ENCODE data around the gene OR2F2. TPM values are rescaled to one million over a fixed set of nuclear protein-coding genes. Genes with fewer than 3 reads are reported as not detected.

The OR2F2 gene
- not detected in 2 replicates for total RNA-seq

GRCh38 chr7:143934526-143935325 is at the start of gene OR2F2:
Gene OR2F2 (plus strand): TSS chr7:143935233. CDS start chr7:143935233, 0 bp downstream.
- no peak for DNase-seq (ENCODE audit: low spot score)
- no peak within 1 kb of the TSS for H3K4me3 Mint-ChIP-seq (ENCODE audit: low read depth)
- no peaks in the 10 kb centered on the region for H3K36me3 Mint-ChIP-seq (ENCODE audit: low read depth)
- H3K9me3 Mint-ChIP-seq = no peaks in the 10 kb centered on the region
- peaks cover 8% of the 10 kb centered on the region for H3K4me1 Mint-ChIP-seq (ENCODE audit: low read depth)
- H3K27me3 Mint-ChIP-seq (ENCODE audit: low read depth) = peaks cover 2% of the 10 kb centered on the region
- no peak within 1 kb of the TSS for H3K27ac Mint-ChIP-seq
- intact Hi-C loops (cut with micrococcal nuclease) = no loop called here

- intact Hi-C loops (cut with micrococcal nuclease) = no loop called here
- Mint-ChIP-seq H3K27me3 (ENCODE audit: low read depth) (peaks cover 22% of the 10 kb centered on the region), H3K4me3 (ENCODE audit: low read depth) (no peak overlapping the region)
These were observed 49.1 kb upstream of the OR2F2 start for GRCh38 chr7:143885951-143886350.

GRCh38 chr7:143886826-143887477 is 48.1 kb upstream of the OR2F2 start:
- Mint-ChIP-seq H3K27ac (no peak overlapping the region), H3K4me3 (ENCODE audit: low read depth) (no peak overlapping the region), H3K9me3 (peaks cover 13% of the 10 kb centered on the region), H3K27me3 (ENCODE audit: low read depth) (peaks cover 17% of the 10 kb centered on the region), H3K4me1 (ENCODE audit: low read depth) (peaks cover 5% of the 10 kb centered on the region), H3K36me3 (ENCODE audit: low read depth) (peaks cover 19% of the 10 kb centered on the region)
- intact Hi-C loops (cut with micrococcal nuclease) = no loop called here
- DNase-seq (ENCODE audit: low spot score) = no peak

More at GRCh38 chr7:143885951-143886350, 49.1 kb upstream of the OR2F2 start:
- H3K36me3 Mint-ChIP-seq (ENCODE audit: low read depth) = peaks cover 16% of the 10 kb centered on the region
- no peak for DNase-seq (ENCODE audit: low spot score)
- H3K9me3 Mint-ChIP-seq = peaks cover 7% of the 10 kb centered on the region
- peaks cover 2% of the 10 kb centered on the region for H3K4me1 Mint-ChIP-seq (ENCODE audit: low read depth)
- no peak overlapping the region for H3K27ac Mint-ChIP-seq

GRCh38 chr7:143889068-143889467 is 46.0 kb upstream of the OR2F2 start:
- no peak overlapping the region for H3K4me3 Mint-ChIP-seq (ENCODE audit: low read depth)
- intact Hi-C loops (cut with micrococcal nuclease) = no loop called here
- peaks cover 5% of the 10 kb centered on the region for H3K27me3 Mint-ChIP-seq (ENCODE audit: low read depth)
- H3K27ac Mint-ChIP-seq = no peak overlapping the region
- no peak for DNase-seq (ENCODE audit: low spot score)
- peaks cover 18% of the 10 kb centered on the region for H3K36me3 Mint-ChIP-seq (ENCODE audit: low read depth)
- peaks cover 13% of the 10 kb centered on the region for H3K9me3 Mint-ChIP-seq
- H3K4me1 Mint-ChIP-seq (ENCODE audit: low read depth) = peaks cover 3% of the 10 kb centered on the region

- intact Hi-C loops (cut with micrococcal nuclease) = no loop called here
- H3K9me3 Mint-ChIP-seq = peaks cover 13% of the 10 kb centered on the region
- no peak overlapping the region for H3K27ac Mint-ChIP-seq
- no peak overlapping the region for H3K4me3 Mint-ChIP-seq (ENCODE audit: low read depth)
- no peak for DNase-seq (ENCODE audit: low spot score)
- peaks cover 17% of the 10 kb centered on the region for H3K36me3 Mint-ChIP-seq (ENCODE audit: low read depth)
- H3K27me3 Mint-ChIP-seq (ENCODE audit: low read depth) = peaks cover 2% of the 10 kb centered on the region
- H3K4me1 Mint-ChIP-seq (ENCODE audit: low read depth) = peaks cover 3% of the 10 kb centered on the region
These were observed 44.5 kb upstream of the OR2F2 start for GRCh38 chr7:143890558-143890957.

GRCh38 chr7:143891457-143891856 is 43.6 kb upstream of the OR2F2 start:
- intact Hi-C loops (cut with micrococcal nuclease) = no loop called here
- Mint-ChIP-seq H3K4me1 (ENCODE audit: low read depth) (peaks cover 3% of the 10 kb centered on the region), H3K27me3 (ENCODE audit: low read depth) (no peaks in the 10 kb centered on the region), H3K4me3 (ENCODE audit: low read depth) (no peak overlapping the region), H3K9me3 (peaks cover 13% of the 10 kb centered on the region), H3K27ac (no peak overlapping the region), H3K36me3 (ENCODE audit: low read depth) (peaks cover 17% of the 10 kb centered on the region)
- DNase-seq (ENCODE audit: low spot score) = no peak

- H3K9me3 Mint-ChIP-seq = peaks cover 13% of the 10 kb centered on the region
- H3K4me1 Mint-ChIP-seq (ENCODE audit: low read depth) = peaks cover 3% of the 10 kb centered on the region
- H3K4me3 Mint-ChIP-seq (ENCODE audit: low read depth) = no peak overlapping the region
- intact Hi-C loops (cut with micrococcal nuclease) = loop anchor here (1.0 kb wide), 1 partner anchor 9 kb away; no protein-coding TSS in a partner anchor
- H3K27me3 Mint-ChIP-seq (ENCODE audit: low read depth) = no peaks in the 10 kb centered on the region
- H3K36me3 Mint-ChIP-seq (ENCODE audit: low read depth) = peaks cover 17% of the 10 kb centered on the region
- no peak overlapping the region for H3K27ac Mint-ChIP-seq
- no peak for DNase-seq (ENCODE audit: low spot score)
These were observed 42.3 kb upstream of the OR2F2 start for GRCh38 chr7:143892527-143893300.

- Mint-ChIP-seq H3K4me3 (ENCODE audit: low read depth) (no peak overlapping the region), H3K27ac (no peak overlapping the region), H3K9me3 (peaks cover 1% of the 10 kb centered on the region), H3K36me3 (ENCODE audit: low read depth) (peaks cover 13% of the 10 kb centered on the region), H3K27me3 (ENCODE audit: low read depth) (no peaks in the 10 kb centered on the region), H3K4me1 (ENCODE audit: low read depth) (peaks cover 21% of the 10 kb centered on the region)
- intact Hi-C loops (cut with micrococcal nuclease) = no loop called here
- DNase-seq (ENCODE audit: low spot score) = no peak
These were observed 38.4 kb upstream of the OR2F2 start for GRCh38 chr7:143896667-143897066.

GRCh38 chr7:143898810-143899209 is 36.2 kb upstream of the OR2F2 start:
- no peaks in the 10 kb centered on the region for H3K9me3 Mint-ChIP-seq
- intact Hi-C loops (cut with micrococcal nuclease) = no loop called here
- H3K27me3 Mint-ChIP-seq (ENCODE audit: low read depth) = no peaks in the 10 kb centered on the region
- no peak overlapping the region for H3K27ac Mint-ChIP-seq
- DNase-seq (ENCODE audit: low spot score) = no peak
- peaks cover 12% of the 10 kb centered on the region for H3K36me3 Mint-ChIP-seq (ENCODE audit: low read depth)
- no peak overlapping the region for H3K4me3 Mint-ChIP-seq (ENCODE audit: low read depth)
- H3K4me1 Mint-ChIP-seq (ENCODE audit: low read depth) = peaks cover 23% of the 10 kb centered on the region

GRCh38 chr7:143900230-143900766 is 34.7 kb upstream of the OR2F2 start:
- no peak for DNase-seq (ENCODE audit: low spot score)
- peak overlapping the region; percentile 5 for H3K27ac Mint-ChIP-seq
- no peaks in the 10 kb centered on the region for H3K9me3 Mint-ChIP-seq
- no peaks in the 10 kb centered on the region for H3K27me3 Mint-ChIP-seq (ENCODE audit: low read depth)
- intact Hi-C loops (cut with micrococcal nuclease) = loop anchor here (5.0 kb wide), 1 partner anchor 227 kb away; no protein-coding TSS in a partner anchor
- peaks cover 12% of the 10 kb centered on the region for H3K36me3 Mint-ChIP-seq (ENCODE audit: low read depth)
- peak overlapping the region; percentile 94 for H3K4me3 Mint-ChIP-seq (ENCODE audit: low read depth)
- peaks cover 23% of the 10 kb centered on the region for H3K4me1 Mint-ChIP-seq (ENCODE audit: low read depth)

- peak overlapping the region; percentile 78 for H3K27ac Mint-ChIP-seq
- DNase-seq (ENCODE audit: low spot score) = no peak
These were observed 33.7 kb upstream of the OR2F2 start for GRCh38 chr7:143901332-143901667.

GRCh38 chr7:143901668-143902331 is 33.2 kb upstream of the OR2F2 start, which contains the start of gene TCAF1:
Gene TCAF1 (minus strand): TSS chr7:143902176. CDS start chr7:143876608, 25,568 bp downstream.
- Mint-ChIP-seq H3K27me3 (ENCODE audit: low read depth) (no peaks in the 10 kb centered on the region), H3K4me3 (ENCODE audit: low read depth) (peak within 1 kb of the TSS; percentile 94), H3K4me1 (ENCODE audit: low read depth) (peaks cover 23% of the 10 kb centered on the region), H3K27ac (peak within 1 kb of the TSS; percentile 78), H3K9me3 (no peaks in the 10 kb centered on the region), H3K36me3 (ENCODE audit: low read depth) (peaks cover 12% of the 10 kb centered on the region)
- DNase-seq (ENCODE audit: low spot score) = peak; percentile 79
- intact Hi-C loops (cut with micrococcal nuclease) = loop anchor here (1.0 to 5.0 kb wide), 2 partner anchors 8 to 226 kb away; no protein-coding TSS in a partner anchor

More at GRCh38 chr7:143901332-143901667, 33.7 kb upstream of the OR2F2 start:
- Mint-ChIP-seq H3K4me1 (ENCODE audit: low read depth) (peaks cover 23% of the 10 kb centered on the region), H3K27me3 (ENCODE audit: low read depth) (no peaks in the 10 kb centered on the region), H3K36me3 (ENCODE audit: low read depth) (peaks cover 12% of the 10 kb centered on the region), H3K4me3 (ENCODE audit: low read depth) (peak overlapping the region; percentile 94), H3K9me3 (no peaks in the 10 kb centered on the region)
- intact Hi-C loops (cut with micrococcal nuclease) = loop anchor here (1.0 to 5.0 kb wide), 2 partner anchors 8 to 226 kb away; no protein-coding TSS in a partner anchor
